ENCODE data around the gene TTC17.

DNA sequence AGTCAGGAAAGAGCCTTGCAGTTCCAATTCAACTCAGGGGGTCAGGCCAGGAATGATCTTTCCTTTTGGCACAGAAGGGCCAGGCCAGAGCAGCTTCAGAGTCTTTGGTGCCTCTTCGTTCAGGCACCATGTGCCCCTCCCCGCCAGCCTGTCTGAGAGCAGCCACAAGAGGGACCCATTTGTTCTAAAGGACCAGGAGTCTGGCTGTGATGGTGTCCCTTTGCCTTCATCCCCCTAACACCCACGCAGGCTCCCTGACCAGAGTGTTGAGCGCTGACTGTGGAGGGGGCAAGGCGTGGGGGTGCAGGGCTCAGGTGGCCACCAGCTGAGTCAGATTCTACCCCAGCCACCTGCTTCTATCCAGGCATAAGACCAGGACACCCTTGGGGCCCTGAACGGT lies 156.4 kb downstream of the TTC17 start:
- TF ChIP-seq ZNF701 (tag by site-specific recombination; IDR thresholded peaks at IDR 0.05) (no peak), ZNF362 (tag by site-specific recombination; IDR thresholded peaks at IDR 0.05) (no peak), ZNF555 (tag by site-specific recombination; conservative IDR thresholded peaks at IDR 0.05) (no peak), ZNF768 (tag by site-specific recombination; IDR thresholded peaks at IDR 0.05) (no peak), ZBTB44 (tag by site-specific recombination; IDR thresholded peaks at IDR 0.05) (no peak), PRDM4 (tag by site-specific recombination; IDR thresholded peaks at IDR 0.05) (no peak), KLF16 (tag by site-specific recombination; IDR thresholded peaks at IDR 0.05) (no peak), PRDM1 (tag by site-specific recombination; IDR thresholded peaks at IDR 0.05) (no peak)
- TF ChIP-seq, protein P1, sequence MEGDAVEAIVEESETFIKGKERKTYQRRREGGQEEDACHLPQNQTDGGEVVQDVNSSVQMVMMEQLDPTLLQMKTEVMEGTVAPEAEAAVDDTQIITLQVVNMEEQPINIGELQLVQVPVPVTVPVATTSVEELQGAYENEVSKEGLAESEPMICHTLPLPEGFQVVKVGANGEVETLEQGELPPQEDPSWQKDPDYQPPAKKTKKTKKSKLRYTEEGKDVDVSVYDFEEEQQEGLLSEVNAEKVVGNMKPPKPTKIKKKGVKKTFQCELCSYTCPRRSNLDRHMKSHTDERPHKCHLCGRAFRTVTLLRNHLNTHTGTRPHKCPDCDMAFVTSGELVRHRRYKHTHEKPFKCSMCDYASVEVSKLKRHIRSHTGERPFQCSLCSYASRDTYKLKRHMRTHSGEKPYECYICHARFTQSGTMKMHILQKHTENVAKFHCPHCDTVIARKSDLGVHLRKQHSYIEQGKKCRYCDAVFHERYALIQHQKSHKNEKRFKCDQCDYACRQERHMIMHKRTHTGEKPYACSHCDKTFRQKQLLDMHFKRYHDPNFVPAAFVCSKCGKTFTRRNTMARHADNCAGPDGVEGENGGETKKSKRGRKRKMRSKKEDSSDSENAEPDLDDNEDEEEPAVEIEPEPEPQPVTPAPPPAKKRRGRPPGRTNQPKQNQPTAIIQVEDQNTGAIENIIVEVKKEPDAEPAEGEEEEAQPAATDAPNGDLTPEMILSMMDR (tag by site-specific recombination; IDR thresholded peaks at IDR 0.05), result no peak
- TF ChIP-seq, protein P2, sequence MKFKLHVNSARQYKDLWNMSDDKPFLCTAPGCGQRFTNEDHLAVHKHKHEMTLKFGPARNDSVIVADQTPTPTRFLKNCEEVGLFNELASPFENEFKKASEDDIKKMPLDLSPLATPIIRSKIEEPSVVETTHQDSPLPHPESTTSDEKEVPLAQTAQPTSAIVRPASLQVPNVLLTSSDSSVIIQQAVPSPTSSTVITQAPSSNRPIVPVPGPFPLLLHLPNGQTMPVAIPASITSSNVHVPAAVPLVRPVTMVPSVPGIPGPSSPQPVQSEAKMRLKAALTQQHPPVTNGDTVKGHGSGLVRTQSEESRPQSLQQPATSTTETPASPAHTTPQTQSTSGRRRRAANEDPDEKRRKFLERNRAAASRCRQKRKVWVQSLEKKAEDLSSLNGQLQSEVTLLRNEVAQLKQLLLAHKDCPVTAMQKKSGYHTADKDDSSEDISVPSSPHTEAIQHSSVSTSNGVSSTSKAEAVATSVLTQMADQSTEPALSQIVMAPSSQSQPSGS (tag by site-specific recombination; IDR thresholded peaks at IDR 0.05; ENCODE audit: low read depth), result no peak
- TF ChIP-seq, protein P3, sequence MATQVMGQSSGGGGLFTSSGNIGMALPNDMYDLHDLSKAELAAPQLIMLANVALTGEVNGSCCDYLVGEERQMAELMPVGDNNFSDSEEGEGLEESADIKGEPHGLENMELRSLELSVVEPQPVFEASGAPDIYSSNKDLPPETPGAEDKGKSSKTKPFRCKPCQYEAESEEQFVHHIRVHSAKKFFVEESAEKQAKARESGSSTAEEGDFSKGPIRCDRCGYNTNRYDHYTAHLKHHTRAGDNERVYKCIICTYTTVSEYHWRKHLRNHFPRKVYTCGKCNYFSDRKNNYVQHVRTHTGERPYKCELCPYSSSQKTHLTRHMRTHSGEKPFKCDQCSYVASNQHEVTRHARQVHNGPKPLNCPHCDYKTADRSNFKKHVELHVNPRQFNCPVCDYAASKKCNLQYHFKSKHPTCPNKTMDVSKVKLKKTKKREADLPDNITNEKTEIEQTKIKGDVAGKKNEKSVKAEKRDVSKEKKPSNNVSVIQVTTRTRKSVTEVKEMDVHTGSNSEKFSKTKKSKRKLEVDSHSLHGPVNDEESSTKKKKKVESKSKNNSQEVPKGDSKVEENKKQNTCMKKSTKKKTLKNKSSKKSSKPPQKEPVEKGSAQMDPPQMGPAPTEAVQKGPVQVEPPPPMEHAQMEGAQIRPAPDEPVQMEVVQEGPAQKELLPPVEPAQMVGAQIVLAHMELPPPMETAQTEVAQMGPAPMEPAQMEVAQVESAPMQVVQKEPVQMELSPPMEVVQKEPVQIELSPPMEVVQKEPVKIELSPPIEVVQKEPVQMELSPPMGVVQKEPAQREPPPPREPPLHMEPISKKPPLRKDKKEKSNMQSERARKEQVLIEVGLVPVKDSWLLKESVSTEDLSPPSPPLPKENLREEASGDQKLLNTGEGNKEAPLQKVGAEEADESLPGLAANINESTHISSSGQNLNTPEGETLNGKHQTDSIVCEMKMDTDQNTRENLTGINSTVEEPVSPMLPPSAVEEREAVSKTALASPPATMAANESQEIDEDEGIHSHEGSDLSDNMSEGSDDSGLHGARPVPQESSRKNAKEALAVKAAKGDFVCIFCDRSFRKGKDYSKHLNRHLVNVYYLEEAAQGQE (tag by site-specific recombination; IDR thresholded peaks at IDR 0.05), result no peak
- TF ChIP-seq, protein P4, sequence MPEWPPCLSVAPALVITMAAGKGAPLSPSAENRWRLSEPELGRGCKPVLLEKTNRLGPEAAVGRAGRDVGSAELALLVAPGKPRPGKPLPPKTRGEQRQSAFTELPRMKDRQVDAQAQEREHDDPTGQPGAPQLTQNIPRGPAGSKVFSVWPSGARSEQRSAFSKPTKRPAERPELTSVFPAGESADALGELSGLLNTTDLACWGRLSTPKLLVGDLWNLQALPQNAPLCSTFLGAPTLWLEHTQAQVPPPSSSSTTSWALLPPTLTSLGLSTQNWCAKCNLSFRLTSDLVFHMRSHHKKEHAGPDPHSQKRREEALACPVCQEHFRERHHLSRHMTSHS (tag by site-specific recombination; IDR thresholded peaks at IDR 0.05), result no peak
